Stimulated activated CD4-positive, alpha-beta T cell treated with anti-CD3 and anti-CD28 coated beads, Interleukin-1b, Interleukin-23, amount 100 ng/mL, for 48 hours (primary cell): ENCODE data around the gene TTK.

ENCODE experiments used
- DNase-seq: peaks from one replicate; pipeline ENCODE4 v3.0.0-alpha.2; 2020

The TTK gene

DNA sequence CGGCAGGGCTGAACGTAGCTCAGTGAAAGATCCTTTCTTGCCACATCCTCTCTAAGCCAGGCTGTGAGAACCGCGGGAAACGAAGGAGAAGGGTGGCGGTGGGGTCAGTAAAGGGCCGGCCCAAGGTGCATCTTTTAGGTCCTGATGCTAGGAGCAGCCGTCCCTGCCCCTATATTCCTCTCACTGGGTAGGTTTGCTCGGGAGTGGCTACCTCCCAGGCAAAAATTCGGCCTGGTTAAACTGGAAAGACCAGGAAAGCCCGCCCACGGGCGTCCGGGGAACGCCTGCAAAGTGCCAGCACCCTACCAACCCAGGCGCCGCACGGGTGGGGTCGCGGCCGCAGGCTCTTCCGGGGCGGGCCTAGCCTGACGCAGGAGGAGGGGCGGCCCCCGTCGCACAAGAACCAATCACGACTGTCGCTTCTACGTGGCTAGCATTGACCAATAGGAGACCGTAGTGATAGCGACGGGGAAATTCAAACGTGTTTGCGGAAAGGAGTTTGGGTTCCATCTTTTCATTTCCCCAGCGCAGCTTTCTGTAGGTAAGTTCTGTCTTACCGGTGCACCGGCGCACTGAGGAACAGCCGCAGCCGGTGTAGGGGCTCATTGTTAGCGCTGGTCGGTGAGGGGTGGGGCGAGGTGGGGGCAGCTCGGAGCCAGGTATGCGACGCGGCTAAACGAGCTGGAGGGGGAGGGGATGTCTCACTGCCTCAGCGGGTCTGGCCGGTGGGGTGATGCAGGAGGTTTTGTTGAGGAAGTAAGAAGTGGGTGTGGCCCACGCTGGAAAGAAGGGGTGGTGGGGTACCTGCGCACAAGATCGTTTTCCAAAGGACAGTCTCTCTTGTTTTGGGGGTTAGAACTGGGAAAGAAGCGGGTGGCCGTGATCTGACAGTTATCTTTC is at the start of gene TTK:
Gene TTK, plus strand, starts transcription at position 477 of the 900 bp plus-strand sequence. CDS start 1,195 bp downstream, outside the sequence.
- peak; percentile 89 for DNase-seq

DNA sequence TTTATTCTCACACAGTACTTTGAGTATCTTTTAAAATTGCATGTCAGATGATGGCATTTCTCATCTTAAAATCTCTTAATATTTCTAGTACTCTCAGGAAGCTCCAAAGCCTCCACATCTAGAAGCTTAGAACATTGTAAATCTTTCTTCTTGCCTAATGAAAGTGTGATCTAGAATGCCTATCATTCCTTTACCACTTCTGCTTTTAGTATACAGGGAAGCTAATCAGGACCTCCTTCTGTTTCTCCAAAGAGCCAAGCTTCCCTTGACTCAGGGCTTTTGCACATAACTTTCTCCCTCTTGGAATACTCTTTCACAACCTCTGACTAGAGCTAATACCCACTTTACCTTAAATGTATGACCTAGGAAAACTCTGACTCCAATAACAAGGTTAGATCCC is 49.6 kb upstream of the TTK start:
- no peak for DNase-seq

DNA sequence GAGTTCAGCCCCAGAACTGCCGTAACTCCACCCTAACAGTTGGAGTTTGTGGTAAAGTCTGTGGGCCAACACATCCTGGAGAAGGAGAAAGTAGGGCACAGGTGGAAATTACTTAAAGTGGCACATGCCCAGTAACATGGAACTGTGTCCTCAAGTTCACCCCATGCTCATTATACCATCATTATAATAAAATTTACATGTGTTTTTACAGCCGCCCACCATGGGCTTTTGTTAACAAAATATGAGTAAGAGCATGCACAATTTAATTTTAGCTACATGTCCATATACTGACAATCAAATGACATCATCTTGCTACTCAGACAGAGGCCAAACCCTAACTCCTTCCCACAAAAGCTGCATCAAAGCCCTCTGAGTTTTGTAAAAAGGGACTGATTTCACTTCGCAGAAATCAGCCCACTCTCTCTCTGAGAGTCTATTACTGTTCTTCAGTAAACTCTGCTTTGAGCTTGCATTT is 39.8 kb upstream of the TTK start:
- DNase-seq = no peak

DNA sequence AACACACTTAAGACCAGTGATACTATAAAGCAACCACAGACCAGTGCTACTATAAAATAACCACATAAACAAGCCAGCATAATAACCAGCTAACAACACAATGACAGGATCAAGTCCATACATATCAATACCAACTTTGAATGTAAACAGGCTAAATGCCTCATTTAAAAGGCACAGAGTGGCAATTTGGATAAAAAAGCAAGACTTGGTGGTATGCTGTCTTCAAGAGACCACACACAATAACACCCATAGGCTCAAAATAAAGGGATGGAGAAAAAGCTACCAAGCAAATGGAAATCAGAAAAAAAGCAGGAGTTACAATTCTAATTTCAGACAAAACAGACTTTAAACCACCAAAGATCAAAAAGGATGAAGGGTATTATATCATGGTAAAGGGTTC is 37.3 kb upstream of the TTK start:
- DNase-seq = no peak

DNA sequence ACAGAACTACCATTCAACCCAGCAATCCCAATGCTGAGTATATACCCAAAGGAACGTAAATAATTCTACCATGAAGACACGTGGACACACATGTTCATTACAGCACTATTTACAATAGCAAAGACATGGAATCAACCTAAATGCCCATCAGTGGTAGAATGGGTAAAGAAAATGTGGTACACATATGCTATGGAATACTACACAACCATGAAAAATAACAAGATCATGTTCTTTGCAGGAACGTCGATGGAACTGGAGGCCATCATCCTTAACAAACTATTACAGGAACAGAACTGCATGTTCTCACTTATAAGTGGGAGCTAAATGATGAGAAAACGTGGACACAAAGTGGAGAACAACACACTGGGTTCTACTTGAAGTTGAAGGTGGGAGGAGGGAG is 34.7 kb upstream of the TTK start:
- no peak for DNase-seq

DNA sequence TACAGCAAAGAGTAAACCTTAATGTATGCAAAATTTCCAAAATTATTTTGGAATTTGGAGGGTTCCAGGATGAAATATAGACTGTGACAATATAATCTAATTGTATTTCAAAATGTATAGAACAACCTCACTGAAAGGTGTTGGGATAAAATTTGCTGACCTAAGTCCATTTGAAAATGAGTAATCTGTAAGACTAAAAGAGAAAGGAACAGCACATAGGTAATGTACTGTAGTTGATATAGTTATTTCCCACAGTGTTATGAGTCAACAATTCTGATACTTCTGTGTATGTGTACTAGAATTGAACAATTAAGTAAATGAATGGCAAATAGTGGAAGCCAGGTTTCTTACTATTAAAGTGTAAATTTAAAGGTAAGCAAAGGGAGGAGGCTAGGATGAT is 33.3 kb upstream of the TTK start:
- DNase-seq = no peak

DNA sequence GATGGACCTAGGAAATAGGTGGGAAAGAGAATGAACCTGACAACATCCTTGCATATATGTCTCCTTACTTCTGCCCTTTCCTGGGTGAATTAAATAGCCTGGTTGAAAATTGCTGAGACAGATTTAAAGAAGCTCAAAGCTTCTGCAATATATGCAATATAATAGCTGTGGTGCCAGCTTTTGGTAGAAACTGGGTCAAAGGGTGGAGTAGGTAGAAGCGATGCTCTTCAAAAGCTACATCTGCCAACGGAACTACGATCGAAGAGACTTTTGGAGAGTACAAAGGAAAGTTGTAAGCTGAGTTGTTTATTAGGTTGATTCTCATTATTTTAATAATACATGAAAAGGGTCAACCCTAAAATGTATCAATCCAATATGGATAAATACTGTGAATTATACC is 22.8 kb upstream of the TTK start:
- DNase-seq = no peak

DNA sequence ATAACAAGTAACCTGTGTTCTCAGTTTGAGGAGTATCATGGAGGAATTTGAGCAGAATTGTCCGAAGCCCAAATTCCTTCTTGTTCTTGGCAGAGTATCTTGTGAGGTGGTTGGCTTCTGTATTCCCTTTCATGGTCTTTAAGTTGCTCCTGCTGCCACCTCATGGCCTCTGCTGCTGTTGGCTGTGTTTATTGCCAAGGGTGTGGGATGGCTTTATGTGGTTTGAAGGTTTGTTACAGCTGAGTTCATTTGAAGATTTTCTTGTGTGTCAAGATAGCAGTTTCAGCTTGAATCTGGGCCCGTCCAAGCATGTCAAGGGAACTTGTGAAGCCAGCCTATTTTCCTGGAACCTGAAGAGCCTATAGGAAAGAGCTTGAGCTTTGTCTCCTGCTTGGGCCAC is 20.2 kb upstream of the TTK start:
- DNase-seq = no peak

DNA sequence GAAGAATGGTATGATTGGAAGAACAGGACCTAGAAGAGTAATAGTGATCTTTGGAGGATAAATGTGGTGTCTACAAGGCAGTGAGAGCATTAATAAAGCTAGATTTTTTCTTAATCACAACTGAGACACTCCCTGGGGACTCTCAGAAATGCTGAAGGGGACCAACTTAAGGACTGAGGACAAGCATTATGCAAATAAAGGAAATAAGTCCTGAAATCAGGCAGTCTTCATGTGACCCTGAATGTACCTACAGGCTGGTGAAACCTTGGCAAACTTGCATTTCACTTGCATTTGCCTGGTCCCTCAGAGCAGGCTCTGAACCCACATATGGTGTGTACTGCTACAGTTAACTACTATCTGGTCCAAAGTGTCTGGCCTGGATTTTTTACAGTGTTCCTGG is 19.3 kb upstream of the TTK start:
- no peak for DNase-seq

DNA sequence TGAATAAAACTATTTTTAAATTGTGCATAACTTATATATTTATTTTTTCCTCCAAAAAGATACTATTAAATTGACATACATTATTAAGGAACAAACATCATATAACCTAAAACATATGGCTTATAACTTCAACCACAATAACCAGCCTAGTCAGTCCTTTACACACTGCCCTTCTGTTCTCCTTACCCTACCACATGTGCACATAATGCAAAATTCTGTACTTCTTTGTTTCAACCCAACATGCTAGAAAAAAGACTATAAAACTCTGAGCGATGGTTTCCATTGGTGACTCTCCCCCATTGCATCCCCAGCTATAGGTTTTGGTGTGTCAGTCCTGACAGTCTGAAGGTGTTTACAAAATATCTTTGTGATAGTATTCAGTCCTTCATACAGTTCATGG is 14.8 kb upstream of the TTK start:
- DNase-seq = no peak

DNA sequence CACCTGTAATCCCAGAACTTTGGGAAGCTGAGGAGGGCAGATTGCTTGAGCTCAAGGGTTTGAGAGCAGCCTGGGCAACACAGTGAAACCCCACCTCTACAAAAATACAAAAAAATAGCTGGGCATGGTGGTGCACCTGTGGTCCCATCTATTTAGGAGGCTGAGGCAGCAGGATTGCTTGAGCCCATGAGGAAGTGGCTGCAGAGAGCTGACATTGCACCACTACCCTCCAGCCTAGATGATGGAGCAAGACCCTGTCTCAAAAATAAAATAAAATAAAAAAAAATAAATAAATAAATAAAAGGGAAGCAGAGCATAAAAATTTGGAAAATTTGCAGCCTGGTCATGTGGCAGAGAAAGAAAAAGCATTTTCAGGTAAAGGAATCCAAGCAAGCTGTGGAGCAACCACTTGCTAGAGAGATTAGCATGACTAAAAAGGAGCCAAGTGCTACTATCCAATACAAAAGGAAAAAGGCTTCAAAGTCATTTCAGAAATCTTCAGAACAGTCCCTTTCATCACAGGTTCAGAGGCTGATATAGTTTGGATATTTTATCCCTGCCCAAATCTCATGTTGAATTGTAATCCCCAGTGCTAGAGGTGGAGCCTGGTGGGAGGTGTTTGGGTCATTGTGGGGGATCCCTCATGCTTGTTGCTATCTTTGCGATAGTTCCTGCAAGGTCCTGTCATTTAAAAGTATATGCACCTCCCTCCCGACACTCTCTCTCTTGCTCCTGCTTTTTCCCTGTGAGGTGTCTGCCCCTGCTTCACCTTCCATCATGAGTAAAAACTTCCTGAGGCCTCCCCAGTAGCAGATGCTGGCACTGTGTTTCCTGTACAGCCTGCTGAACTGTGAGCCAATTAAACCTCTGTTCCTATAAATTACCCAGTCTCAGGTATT is 11.2 kb upstream of the TTK start:
- no peak for DNase-seq

DNA sequence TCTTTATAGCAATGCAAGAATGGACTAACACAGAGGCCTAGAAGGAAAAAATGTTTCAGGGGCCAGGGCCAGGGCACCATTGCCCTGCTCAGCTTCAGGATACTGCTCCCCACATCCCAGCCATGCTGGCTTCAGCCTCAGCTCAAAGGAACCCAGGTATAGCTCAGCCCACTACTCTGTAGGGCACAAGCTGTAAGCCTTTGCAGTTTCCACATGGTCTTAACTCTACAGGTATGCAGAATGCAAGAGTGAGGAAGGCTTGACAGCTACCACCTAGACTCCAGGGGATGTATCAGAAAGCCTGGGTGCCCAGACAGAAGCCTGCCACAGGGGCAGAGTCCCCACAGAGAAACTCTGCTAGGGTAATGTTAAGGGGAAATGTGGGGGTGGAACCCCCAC is 10.5 kb upstream of the TTK start:
- DNase-seq = no peak

DNA sequence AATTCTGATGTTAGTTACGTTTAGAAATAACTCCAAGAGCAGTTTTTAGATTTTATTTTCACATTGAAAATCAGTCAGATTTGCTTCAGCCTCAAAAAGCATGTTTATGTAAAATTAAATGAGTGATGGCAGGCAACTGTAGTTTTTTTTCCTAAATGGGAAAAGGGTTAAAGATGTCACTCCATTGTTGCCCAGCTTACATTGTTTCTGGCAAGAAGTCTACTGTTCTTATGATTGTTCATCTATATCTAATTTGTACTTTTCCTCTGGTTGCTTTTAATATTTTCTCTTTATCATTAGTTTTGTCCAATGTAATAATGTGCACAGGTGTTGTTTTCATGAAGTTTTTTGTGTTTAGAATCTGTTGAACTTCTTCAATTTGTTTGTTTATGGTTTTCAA is 6.7 kb upstream of the TTK start:
- DNase-seq = no peak

DNA sequence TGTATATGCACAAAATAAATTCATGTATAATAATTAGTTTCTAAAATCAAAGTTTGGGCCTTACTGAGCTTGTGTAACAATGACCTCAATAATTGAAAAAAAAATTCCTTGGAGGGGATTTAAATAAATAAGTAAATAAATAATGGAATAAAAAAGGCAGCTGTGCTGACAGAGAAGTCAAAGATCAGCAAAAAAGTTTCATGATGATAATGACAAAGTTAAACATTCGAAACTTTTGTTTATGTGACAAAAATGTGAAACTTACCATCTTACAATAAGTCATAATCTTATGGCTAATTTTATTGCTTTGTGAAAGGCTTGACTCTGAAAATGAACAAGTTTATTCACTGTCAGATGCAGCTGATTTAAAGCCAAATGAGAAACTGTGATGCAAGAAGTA is 3.1 kb upstream of the TTK start:
- DNase-seq = no peak

DNA sequence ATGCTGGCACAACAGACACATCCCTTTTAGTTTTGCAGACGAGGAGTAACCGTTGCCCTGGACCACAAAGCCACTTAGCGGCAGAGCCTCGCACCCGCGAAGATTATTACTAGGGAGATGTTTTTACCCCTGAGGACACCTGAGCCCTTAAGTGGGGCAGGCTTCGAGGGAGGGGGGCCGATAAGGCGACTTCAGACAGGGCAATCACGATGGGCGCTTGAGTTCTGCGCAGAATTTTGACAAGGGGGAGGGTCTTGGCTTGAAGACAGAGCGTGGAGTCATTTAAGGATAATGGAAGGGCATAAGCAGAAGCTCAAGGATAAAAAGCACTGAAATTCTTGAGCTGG is 650 bp upstream of the TTK start:
- DNase-seq = peak; percentile 8

DNA sequence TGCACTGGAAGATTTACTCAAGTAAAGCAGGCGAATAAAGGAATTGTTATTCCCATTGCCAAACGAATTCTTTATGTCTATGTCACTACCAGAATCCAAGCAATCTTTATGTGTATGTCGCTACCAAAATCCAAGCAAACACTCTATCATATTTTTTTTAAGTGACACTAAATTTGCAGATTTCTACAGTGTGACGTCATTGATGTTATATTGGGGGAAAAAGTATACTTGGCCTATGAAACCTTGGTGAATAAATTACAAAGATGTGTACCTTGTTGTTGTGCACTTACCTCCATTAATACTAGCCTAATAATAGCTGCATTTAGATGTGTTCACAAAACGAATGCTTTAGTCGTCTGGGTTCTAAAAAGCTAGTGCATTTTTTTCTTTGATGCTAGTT is 957 bp downstream of the TTK start:
- no peak for DNase-seq

DNA sequence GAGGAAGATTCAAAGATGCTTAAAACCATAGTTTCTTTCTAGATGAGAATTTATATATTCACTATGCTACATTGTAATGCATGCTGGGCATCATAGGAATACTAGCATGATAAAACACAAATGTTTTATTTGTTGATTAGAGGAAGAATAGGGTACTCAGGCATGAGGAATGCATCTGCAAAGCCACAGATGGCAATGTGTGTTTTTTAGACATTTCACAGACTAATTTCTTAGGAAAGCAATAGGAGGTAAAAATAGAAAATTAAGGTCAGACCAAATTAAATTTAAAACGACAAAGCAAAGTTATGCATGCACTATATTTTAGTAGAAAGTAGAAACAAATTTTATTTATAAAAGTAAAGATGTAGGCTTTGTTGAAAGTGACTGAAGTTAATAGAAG is 2.1 kb downstream of the TTK start:
- no peak for DNase-seq

DNA sequence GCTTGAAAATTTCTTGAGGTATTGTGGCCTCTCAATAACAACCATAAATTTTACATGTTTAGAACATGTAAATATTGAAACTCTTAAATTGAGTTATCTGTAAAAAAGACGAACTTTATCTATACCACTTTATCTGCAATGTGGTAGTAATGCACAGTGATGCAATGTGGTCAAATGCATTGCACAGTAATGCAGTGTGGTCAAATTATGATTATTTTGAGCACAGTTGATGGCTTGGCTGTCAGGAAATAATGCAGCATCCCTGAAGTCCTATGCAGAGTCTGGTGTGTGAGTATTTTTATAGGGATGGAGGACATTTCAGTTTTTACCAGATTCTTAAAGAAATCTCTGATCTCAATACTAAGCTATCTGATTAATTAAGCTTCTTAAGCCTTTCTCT is 5.1 kb downstream of the TTK start:
- no peak for DNase-seq

DNA sequence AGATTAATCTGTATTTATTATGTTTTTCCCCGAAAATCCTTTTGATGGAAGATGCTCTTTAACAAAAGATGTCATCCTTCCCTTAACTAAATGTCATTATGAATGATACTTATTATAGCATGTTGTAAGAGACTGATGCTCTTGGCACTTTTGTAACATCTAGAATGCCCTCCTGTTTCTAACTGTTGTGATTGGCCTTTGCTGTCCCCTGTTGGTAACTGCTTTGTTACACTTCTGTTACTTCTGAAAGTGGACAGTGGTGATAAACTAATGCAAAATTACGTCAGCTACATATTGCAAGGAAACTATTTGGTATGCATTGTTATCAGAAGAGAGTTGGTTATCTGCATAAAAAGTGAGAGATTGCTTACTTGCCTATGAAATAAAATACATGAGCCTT is 5.8 kb downstream of the TTK start:
- no peak for DNase-seq

DNA sequence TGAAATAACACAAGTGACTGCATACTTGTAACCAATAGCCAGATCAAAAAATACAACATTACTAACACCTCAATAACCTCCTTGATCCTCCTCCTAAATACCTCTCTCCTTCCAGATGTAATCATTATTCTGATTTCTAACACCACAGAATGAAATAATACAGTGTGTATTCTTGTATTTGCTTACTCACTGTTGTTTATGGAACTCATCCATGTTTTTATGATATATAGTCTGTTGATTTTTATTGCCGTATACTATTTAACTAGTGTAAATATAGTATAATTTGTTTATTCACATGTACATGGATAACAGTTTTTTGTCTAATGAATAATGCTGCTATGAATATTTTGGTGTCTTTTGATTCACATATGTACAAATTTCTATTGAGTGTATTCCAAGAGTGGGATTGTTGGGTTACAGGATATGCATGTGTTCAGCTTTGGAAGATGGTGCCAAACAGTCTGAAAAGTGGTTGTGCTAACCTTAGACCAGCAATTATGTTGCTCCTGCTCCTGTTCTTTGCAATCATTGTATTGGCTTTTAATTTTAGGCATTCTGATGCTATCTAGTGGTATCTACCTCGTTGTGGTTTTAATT is 11.5 kb downstream of the TTK start:
- no peak for DNase-seq

DNA sequence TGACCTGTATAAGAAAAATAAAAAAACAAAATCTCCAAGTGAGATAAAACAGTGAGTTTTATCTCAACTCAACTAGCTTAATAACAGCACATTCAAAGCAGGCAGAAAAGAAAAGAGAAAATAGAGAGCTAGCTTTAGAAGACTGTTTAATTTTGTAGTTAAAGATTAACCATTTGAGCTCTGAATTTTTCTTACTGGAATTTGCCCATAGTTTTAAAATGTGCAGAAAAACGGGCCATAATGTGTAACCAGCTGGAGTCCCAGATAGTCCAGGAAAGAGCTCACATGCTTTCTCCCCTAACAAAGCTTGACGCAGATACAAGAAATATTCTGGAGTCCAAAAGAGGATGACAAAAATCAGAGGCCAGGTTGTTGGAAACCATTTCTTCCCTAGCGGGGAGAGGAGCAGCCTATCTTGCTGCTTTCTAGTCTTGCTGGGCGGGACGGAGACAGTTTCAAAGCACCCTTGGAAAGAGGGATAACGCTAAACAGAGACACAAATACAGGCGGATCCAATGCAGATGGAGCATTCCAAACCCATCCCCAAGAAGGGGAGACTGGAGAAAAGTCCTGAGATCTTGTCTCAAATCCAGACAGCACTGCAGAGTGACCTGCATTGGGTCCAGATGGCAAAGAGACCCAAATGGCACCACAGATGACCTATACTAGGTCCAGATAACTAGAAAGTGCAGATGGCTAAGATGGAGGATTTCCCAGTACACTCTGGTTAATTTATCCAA is 16.1 kb downstream of the TTK start:
- DNase-seq = no peak

DNA sequence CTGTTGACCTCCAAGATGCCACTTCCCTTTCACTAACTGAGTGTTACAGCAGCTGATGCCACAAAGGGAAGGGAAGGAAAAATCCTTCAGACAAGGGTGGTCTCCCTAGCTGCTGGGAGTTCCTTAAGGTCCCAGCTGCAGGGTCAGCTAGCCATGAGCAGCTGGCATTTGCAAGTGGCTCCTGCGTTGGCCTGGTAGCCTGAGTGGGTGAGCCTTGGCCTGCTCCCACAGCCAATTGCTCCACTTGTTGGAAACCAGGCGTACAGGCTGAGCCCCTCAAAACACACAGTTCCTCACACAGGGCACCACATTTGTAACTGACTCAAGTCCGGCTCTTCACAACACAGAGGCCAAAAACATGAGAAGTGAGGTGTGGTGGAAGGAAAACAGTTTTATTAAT is 16.7 kb downstream of the TTK start:
- no peak for DNase-seq

DNA sequence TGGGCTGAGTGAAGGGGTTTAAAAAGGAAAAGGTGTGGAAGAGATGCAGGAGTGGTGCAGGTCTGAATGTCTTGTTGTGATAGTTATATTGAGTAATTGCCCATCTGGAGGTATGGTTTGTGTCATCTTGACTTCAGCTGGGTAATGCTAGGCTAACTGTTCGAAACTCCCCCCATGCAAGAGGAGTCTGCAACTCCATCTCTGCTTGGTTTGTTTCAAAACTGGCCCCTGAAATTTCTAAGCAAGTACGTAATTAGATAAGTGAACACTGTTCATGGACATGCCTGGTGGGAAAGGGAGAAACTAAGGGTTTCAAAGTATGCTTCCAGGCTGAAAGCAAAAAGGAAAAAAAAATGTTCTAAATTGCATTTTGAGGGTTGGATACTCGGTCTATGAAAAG is 17.1 kb downstream of the TTK start:
- DNase-seq = no peak
